Measurements from ENCODE around the gene RAI2.
"Not testable (repeated sequence)": the region's sequence is repeated elsewhere in the genome, so short reads cannot be mapped to it uniquely, and the experiment has no call there.

The RAI2 gene

GRCh38 chrX:17788439-17788838 is 72.7 kb downstream of the RAI2 start:
- no CpG with 5 or more reads among the region's 4 CpGs for WGBS (ENCODE audit: insufficient coverage, insufficient read length)
- DNase-seq (ENCODE audit: low read depth, low spot score), result no peak
- no peaks in the 10 kb centered on the region for H3K36me3 ChIP-seq (ENCODE audit: control insufficient read depth, insufficient read depth, low read length)

GRCh38 chrX:17787557-17787956 is 73.5 kb downstream of the RAI2 start:
- no peak for DNase-seq (ENCODE audit: low read depth, low spot score)
- no peaks in the 10 kb centered on the region for H3K36me3 ChIP-seq (ENCODE audit: control insufficient read depth, insufficient read depth, low read length)
- H3K27ac ChIP-seq (ENCODE audit: low read length), result no peak overlapping the region
- no peak overlapping the region for H3K4me3 ChIP-seq (ENCODE audit: low read length)
- H3K9me3 ChIP-seq (ENCODE audit: control insufficient read depth, insufficient read depth, low read length), result no peaks in the 10 kb centered on the region
- no peaks in the 10 kb centered on the region; the same call in 1 of the 2 replicates for H3K4me1 ChIP-seq (ENCODE audit: control insufficient read depth, insufficient read depth, low read length)
- no peaks in the 10 kb centered on the region for H3K27me3 ChIP-seq (ENCODE audit: control insufficient read depth, insufficient read depth, low read length)
- WGBS (ENCODE audit: insufficient coverage, insufficient read length), result no CpG with 5 or more reads among the region's 11 CpGs

More at GRCh38 chrX:17788439-17788838, 72.7 kb downstream of the RAI2 start:
- Histone ChIP-seq H3K4me1 (ENCODE audit: control insufficient read depth, insufficient read depth, low read length) (no peaks in the 10 kb centered on the region; the same call in 1 of the 2 replicates), H3K9me3 (ENCODE audit: control insufficient read depth, insufficient read depth, low read length) (no peaks in the 10 kb centered on the region), H3K27ac (ENCODE audit: low read length) (no peak overlapping the region), H3K4me3 (ENCODE audit: low read length) (no peak overlapping the region), H3K27me3 (ENCODE audit: control insufficient read depth, insufficient read depth, low read length) (no peaks in the 10 kb centered on the region)

- H3K9me3 ChIP-seq (ENCODE audit: control insufficient read depth, insufficient read depth, low read length); H3K4me3 ChIP-seq (ENCODE audit: low read length); H3K4me1 ChIP-seq (ENCODE audit: control insufficient read depth, insufficient read depth, low read length); H3K27me3 ChIP-seq (ENCODE audit: control insufficient read depth, insufficient read depth, low read length); H3K27ac ChIP-seq (ENCODE audit: low read length); H3K36me3 ChIP-seq (ENCODE audit: control insufficient read depth, insufficient read depth, low read length); DNase-seq (ENCODE audit: low read depth, low spot score): not testable (repeated sequence)
- WGBS (ENCODE audit: insufficient coverage, insufficient read length), result no CpG with 5 or more reads among the region's 31 CpGs
Observed at GRCh38 chrX:17786554-17787347, 74.3 kb downstream of the RAI2 start.

GRCh38 chrX:17779434-17779833 is 81.7 kb downstream of the RAI2 start:
- Histone ChIP-seq H3K4me3 (ENCODE audit: low read length) (no peak overlapping the region), H3K4me1 (ENCODE audit: control insufficient read depth, insufficient read depth, low read length) (no peaks in the 10 kb centered on the region), H3K9me3 (ENCODE audit: control insufficient read depth, insufficient read depth, low read length) (no peaks in the 10 kb centered on the region), H3K27ac (ENCODE audit: low read length) (no peak overlapping the region), H3K36me3 (ENCODE audit: control insufficient read depth, insufficient read depth, low read length) (no peaks in the 10 kb centered on the region), H3K27me3 (ENCODE audit: control insufficient read depth, insufficient read depth, low read length) (no peaks in the 10 kb centered on the region)
- WGBS (ENCODE audit: insufficient coverage, insufficient read length), result no CpG with 5 or more reads among the region's 4 CpGs
- no peak for DNase-seq (ENCODE audit: low read depth, low spot score)

GRCh38 chrX:17778997-17779396 is 82.1 kb downstream of the RAI2 start:
- Histone ChIP-seq H3K9me3 (ENCODE audit: control insufficient read depth, insufficient read depth, low read length) (no peaks in the 10 kb centered on the region), H3K4me1 (ENCODE audit: control insufficient read depth, insufficient read depth, low read length) (no peaks in the 10 kb centered on the region), H3K36me3 (ENCODE audit: control insufficient read depth, insufficient read depth, low read length) (no peaks in the 10 kb centered on the region), H3K27me3 (ENCODE audit: control insufficient read depth, insufficient read depth, low read length) (no peaks in the 10 kb centered on the region), H3K27ac (ENCODE audit: low read length) (no peak overlapping the region), H3K4me3 (ENCODE audit: low read length) (no peak overlapping the region)
- DNase-seq (ENCODE audit: low read depth, low spot score), result no peak
- WGBS (ENCODE audit: insufficient coverage, insufficient read length), result no CpG with 5 or more reads among the region's 2 CpGs

GRCh38 chrX:17774053-17774452 is 87.0 kb downstream of the RAI2 start:
- Histone ChIP-seq H3K4me1 (ENCODE audit: control insufficient read depth, insufficient read depth, low read length) (no peaks in the 10 kb centered on the region), H3K27ac (ENCODE audit: low read length) (no peak overlapping the region), H3K9me3 (ENCODE audit: control insufficient read depth, insufficient read depth, low read length) (no peaks in the 10 kb centered on the region), H3K36me3 (ENCODE audit: control insufficient read depth, insufficient read depth, low read length) (no peaks in the 10 kb centered on the region), H3K4me3 (ENCODE audit: low read length) (no peak overlapping the region), H3K27me3 (ENCODE audit: control insufficient read depth, insufficient read depth, low read length) (no peaks in the 10 kb centered on the region)
- no peak for DNase-seq (ENCODE audit: low read depth, low spot score)
- WGBS (ENCODE audit: insufficient coverage, insufficient read length), result no CpG with 5 or more reads among the region's 1 CpG

GRCh38 chrX:17773221-17773876 is 87.7 kb downstream of the RAI2 start:
- no peak for DNase-seq (ENCODE audit: low read depth, low spot score)
- WGBS (ENCODE audit: insufficient coverage, insufficient read length), result no CpG with 5 or more reads among the region's 8 CpGs
- Histone ChIP-seq H3K36me3 (ENCODE audit: control insufficient read depth, insufficient read depth, low read length) (no peaks in the 10 kb centered on the region), H3K9me3 (ENCODE audit: control insufficient read depth, insufficient read depth, low read length) (no peaks in the 10 kb centered on the region), H3K4me1 (ENCODE audit: control insufficient read depth, insufficient read depth, low read length) (no peaks in the 10 kb centered on the region), H3K4me3 (ENCODE audit: low read length) (no peak overlapping the region), H3K27ac (ENCODE audit: low read length) (no peak overlapping the region), H3K27me3 (ENCODE audit: control insufficient read depth, insufficient read depth, low read length) (no peaks in the 10 kb centered on the region)

- Histone ChIP-seq H3K9me3 (ENCODE audit: control insufficient read depth, insufficient read depth, low read length) (no peaks in the 10 kb centered on the region), H3K4me3 (ENCODE audit: low read length) (no peak overlapping the region), H3K27me3 (ENCODE audit: control insufficient read depth, insufficient read depth, low read length) (no peaks in the 10 kb centered on the region), H3K27ac (ENCODE audit: low read length) (no peak overlapping the region), H3K36me3 (ENCODE audit: control insufficient read depth, insufficient read depth, low read length) (no peaks in the 10 kb centered on the region), H3K4me1 (ENCODE audit: control insufficient read depth, insufficient read depth, low read length) (no peaks in the 10 kb centered on the region)
- no CpG with 5 or more reads among the region's 3 CpGs for WGBS (ENCODE audit: insufficient coverage, insufficient read length)
- no peak for DNase-seq (ENCODE audit: low read depth, low spot score)
Observed at GRCh38 chrX:17769701-17770269, 91.3 kb downstream of the RAI2 start.

- Histone ChIP-seq H3K27ac (ENCODE audit: low read length) (no peak overlapping the region), H3K4me3 (ENCODE audit: low read length) (no peak overlapping the region), H3K4me1 (ENCODE audit: control insufficient read depth, insufficient read depth, low read length) (no peaks in the 10 kb centered on the region), H3K9me3 (ENCODE audit: control insufficient read depth, insufficient read depth, low read length) (no peaks in the 10 kb centered on the region), H3K27me3 (ENCODE audit: control insufficient read depth, insufficient read depth, low read length) (no peaks in the 10 kb centered on the region), H3K36me3 (ENCODE audit: control insufficient read depth, insufficient read depth, low read length) (no peaks in the 10 kb centered on the region)
- no peak for DNase-seq (ENCODE audit: low read depth, low spot score)
- no CpG with 5 or more reads among the region's 5 CpGs for WGBS (ENCODE audit: insufficient coverage, insufficient read length)
Observed at GRCh38 chrX:17768997-17769396, 92.1 kb downstream of the RAI2 start.

GRCh38 chrX:17767734-17768133 is 93.4 kb downstream of the RAI2 start:
- no CpG with 5 or more reads among the region's 1 CpG for WGBS (ENCODE audit: insufficient coverage, insufficient read length)
- Histone ChIP-seq H3K27ac (ENCODE audit: low read length) (no peak overlapping the region), H3K27me3 (ENCODE audit: control insufficient read depth, insufficient read depth, low read length) (no peaks in the 10 kb centered on the region), H3K4me3 (ENCODE audit: low read length) (no peak overlapping the region), H3K36me3 (ENCODE audit: control insufficient read depth, insufficient read depth, low read length) (no peaks in the 10 kb centered on the region), H3K9me3 (ENCODE audit: control insufficient read depth, insufficient read depth, low read length) (no peaks in the 10 kb centered on the region), H3K4me1 (ENCODE audit: control insufficient read depth, insufficient read depth, low read length) (no peaks in the 10 kb centered on the region)
- no peak for DNase-seq (ENCODE audit: low read depth, low spot score)
